Germinal center (tissue), 1 donor: ENCODE data around the gene CACNG4.

Experiments
- DNase-seq: peaks from one replicate; pipeline ENCODE4 v3.0.0; 2012; ENCODE audit warnings: mixed read lengths, low spot score

Gene CACNG4

GRCh38 chr17:67066717-67067116, 102.2 kb downstream of the CACNG4 start:
- DNase-seq = no peak

DNA sequence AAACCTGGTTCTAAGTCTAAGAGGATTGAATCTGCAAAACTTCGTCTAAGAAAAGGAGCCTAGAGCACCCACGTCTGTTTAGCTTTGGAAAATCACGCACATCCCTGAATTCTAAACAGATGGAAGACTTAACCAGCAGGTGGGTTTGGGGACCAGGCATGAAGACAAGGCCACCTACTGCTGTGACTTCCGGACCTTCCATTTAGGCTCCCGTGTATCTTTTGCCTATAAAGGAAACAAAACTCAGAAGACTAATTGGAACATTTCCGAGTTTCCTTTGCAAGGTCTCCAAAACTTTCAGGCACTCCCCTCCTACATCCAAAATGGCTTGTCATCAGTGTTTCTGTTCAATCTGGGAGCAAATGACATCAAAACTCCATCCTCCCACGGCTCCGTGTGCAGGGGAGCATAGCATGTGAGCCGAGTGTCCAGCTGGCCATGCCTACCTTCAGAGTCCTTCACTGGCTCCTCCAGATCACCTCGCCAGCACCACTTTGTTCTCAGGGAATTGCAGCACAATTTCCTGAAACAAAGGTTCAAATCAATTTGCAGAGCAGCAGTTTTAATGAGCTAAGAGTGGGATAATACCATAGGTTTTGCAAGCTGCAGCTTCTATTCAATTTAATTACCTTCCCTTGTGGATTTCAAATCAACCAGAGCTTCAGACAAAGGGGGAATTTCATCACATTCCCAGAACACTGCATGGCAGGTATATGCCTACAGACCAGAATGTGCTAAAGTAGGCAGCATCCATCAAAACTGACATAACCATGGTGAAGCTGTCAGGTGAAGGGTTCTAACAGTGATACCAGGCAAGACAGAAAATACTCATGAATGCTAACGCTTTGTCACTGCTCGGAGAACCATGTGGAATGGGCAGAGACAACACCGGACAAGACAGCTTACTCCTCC, 103.3 kb downstream of the CACNG4 start:
- DNase-seq = no peak

- DNase-seq = no peak
These were observed 104.5 kb downstream of the CACNG4 start for GRCh38 chr17:67068999-67069398.

DNA sequence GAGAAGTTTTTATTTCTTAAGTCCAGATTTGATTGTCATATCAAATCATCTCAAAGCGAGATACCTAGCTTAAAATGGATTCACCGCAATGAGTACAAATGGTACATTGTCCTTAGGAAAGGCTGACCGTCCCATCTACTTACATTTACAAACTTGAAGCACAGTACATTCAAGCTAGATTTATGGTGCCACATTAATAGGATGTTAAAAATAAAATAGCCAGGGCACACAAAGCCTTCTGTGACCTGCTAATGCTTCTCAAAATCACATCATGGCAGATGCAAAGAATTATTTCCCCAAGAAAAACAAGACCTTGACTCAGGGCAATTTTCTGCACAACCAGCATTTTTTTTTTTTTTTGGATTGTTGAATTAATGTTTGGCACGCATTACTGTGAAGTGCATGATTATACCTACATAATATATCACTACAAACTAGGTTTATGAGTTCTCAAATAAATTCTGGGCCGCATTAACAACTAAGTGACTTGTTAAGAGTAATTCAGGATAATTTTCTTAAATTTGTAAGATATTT, 105.2 kb downstream of the CACNG4 start:
- no peak for DNase-seq

- no peak for DNase-seq
These were observed 107.1 kb downstream of the CACNG4 start for GRCh38 chr17:67071595-67071994.

- no peak for DNase-seq
These were observed 108.4 kb downstream of the CACNG4 start for GRCh38 chr17:67072885-67073284.

DNA sequence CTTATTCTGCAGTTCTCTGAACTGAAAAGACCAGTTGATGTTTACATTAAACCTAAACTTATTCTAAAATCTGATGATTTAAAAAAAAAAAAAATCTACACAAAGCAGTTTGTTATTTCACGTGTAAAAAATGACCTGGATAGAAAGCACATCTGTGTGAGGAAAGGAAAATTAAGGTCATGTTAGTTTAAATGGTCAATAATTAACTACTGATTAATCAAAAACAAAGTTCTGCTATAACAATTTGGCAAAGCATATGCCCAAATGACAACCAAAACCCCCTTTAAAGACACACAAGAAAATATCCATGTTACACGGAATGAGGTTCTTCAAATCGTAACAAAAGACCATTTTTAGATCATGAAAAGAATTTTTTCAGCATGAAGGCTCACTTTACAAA, 110.3 kb downstream of the CACNG4 start:
- DNase-seq = no peak

DNA sequence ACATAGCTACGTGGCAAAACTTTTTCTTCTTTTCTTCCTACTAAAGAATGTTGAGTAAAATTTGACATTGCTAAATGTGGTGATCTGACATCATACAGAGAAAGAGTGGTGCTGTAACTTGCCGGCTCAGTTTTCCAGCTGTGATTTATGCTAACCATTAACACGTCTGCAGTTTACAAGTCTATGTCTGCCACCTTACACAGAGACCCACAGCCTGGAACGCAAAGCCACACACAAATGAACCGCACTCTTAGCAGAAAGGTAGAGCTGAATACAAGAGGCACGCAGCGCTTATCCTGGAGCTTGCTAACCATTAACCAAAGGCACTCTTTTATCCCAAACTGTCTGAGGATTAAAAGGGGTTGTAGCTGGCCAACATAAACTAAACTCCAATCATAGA, 111.8 kb downstream of the CACNG4 start:
- DNase-seq = no peak

DNA sequence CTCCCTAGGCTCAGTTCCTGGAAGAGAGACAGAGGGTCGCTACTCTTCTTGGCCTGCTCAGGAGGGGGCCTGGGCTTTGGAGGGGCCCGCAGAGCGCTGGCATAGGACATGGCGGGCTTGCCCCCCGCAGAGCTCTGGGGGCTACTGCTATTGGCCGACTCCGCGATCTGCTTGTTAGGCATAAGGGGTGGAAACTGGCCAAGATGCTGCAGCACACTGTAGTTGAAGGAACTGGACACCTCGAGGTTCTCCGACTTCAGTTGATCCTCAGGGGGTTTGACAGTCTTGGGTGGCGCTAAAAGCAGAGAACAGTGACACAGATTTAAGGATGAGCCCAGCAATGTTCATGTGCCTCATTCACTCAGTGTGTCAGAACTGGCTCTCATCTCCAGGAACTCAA, 113.8 kb downstream of the CACNG4 start:
- DNase-seq = no peak

DNA sequence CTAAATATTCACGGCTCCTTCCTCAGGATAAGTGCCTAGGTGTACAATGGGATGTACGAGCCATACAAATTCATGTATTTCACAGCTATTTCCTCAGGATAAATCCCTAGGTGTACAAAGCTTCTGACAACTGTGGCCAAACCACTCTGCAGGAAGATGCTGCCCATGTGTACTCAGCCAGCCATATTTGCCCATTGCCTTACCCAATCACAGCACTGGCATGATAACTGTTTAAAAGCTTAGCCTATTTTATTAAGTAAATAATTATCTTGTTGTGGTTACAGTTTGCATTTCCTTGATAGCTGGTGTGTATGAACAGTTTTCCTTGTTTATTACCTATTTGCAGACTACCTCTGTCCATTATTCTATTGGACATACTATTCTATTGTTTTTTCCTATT, 115.0 kb downstream of the CACNG4 start:
- no peak for DNase-seq

- DNase-seq = no peak
These were observed 116.3 kb downstream of the CACNG4 start for GRCh38 chr17:67080804-67081203.

DNA sequence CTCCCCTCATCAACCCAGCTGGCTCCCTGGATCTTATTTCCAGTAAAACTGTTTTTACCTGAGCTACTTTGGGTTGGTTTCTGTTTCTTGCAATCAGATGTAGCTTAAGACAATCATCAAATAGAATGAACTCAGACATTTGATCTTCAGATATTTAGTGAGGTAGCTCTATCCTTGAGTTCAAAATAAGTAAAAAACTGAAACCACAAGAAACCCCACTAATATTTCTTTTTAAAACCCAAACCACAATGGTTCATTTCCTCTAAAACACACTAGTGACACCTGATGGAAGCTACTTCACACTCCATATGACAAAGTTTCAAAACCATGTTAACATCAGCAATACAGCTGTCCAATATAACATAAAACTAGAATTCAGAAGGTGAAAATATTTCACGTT, 117.6 kb downstream of the CACNG4 start:
- DNase-seq = peak; percentile 9
